ENCODE measurements around the gene ALKBH7.
"Not testable (repeated sequence)": the region's sequence is repeated elsewhere in the genome, so short reads cannot be mapped to it uniquely, and the experiment has no call there.

Gene ALKBH7, protein sequence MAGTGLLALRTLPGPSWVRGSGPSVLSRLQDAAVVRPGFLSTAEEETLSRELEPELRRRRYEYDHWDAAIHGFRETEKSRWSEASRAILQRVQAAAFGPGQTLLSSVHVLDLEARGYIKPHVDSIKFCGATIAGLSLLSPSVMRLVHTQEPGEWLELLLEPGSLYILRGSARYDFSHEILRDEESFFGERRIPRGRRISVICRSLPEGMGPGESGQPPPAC

DNA sequence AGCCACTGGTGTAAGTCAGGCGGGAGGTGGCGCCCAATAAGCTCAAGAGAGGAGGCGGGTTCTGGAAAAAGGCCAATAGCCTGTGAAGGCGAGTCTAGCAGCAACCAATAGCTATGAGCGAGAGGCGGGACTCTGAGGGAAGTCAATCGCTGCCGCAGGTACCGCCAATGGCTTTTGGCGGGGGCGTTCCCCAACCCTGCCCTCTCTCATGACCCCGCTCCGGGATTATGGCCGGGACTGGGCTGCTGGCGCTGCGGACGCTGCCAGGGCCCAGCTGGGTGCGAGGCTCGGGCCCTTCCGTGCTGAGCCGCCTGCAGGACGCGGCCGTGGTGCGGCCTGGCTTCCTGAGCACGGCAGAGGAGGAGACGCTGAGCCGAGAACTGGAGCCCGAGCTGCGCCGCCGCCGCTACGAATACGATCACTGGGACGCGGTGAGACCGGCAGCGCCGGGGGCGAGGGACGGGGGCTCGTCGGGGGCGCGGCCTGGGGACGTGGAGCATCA, at the start of gene ALKBH7:
Gene ALKBH7, plus strand, starts transcription at position 201 of the 502 bp plus-strand sequence. Its CDS starts 27 bp downstream, at position 228.
- DNase-seq, result peak; percentile 95 to 97

DNA sequence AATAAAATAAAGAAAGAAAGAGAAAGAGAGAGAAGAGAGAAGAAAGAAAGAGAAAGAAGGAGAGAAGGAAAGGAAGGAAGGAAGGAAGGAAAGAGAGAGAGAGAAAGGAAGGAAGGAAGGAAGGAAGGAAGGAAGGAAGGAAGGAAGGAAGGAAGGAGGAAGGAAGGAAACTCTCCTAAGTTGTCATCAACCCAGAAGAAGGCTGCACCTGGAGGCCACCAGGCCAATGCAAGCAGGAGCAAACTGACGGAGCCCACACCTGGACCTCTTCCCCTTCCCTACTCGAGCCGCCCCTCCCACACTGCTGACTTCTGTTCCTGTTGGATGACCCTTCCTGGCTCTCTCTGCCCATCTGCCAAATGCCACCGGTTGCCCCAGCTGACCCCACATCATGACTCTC, 47.8 kb upstream of the ALKBH7 start:
- no peak for DNase-seq

DNA sequence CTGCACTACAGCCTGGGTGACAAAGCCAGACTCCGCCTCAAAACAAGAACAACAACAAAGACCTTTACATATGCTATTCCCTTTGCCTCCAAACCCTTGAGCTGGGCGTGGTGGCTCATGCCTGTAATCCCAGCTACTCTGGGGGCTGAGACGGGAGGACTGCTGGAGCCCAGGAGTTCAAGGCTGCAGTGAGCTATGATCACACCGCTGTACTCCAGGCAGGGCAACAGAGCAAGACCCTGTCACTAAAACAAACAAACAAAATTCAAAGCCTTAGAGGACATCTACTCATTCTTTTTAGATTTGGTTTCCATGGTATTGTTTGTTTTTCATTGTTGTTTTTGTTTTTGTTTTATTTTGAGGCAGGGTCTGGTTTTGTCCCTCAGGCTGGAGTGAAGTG, 47.0 kb upstream of the ALKBH7 start:
- DNase-seq, result no peak

DNA sequence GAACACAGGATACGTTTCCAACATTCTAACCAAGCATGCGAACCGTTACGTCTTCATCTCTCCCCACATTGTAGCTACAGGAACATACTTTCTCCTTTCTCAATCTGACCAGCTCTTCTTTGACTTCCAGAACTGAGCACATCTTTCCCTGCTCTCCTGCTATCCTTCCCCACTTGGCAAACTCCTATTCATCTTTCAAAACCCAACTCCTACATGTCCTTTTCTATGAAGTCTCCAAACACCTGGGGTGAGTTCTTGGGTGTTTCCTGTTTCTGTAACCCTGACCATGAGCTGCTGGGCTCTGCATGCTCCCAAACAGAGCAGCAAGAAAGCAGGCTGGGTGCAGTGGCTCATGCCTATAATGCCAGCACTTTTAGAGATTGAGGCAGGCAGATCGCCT, 45.8 kb upstream of the ALKBH7 start:
- DNase-seq, result no peak

DNA sequence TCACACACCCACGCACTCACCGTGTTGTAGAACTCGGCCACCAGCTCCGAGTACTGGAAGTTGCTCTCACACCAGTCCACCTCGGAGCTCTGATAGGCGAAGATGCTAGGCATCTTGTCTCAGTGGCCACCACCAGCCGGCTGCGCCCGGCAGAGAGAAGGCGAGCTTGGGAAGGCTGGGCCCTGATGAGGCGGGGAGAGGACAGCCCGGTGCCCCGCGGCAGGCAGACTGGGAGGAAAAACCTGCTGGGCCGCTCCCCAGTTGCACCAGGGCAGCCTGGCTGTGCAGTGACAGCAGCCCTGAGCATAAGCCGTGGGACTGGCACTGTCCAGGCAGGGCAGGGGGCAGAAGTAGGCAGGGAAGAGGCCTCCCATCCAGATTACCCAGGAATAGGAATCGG, 39.2 kb upstream of the ALKBH7 start, which contains the start of gene ACER1:
Gene ACER1, minus strand, starts transcription at position 174 of the 400 bp plus-strand sequence. Its CDS starts 61 bp downstream, at position 113.
- no peak for DNase-seq

DNA sequence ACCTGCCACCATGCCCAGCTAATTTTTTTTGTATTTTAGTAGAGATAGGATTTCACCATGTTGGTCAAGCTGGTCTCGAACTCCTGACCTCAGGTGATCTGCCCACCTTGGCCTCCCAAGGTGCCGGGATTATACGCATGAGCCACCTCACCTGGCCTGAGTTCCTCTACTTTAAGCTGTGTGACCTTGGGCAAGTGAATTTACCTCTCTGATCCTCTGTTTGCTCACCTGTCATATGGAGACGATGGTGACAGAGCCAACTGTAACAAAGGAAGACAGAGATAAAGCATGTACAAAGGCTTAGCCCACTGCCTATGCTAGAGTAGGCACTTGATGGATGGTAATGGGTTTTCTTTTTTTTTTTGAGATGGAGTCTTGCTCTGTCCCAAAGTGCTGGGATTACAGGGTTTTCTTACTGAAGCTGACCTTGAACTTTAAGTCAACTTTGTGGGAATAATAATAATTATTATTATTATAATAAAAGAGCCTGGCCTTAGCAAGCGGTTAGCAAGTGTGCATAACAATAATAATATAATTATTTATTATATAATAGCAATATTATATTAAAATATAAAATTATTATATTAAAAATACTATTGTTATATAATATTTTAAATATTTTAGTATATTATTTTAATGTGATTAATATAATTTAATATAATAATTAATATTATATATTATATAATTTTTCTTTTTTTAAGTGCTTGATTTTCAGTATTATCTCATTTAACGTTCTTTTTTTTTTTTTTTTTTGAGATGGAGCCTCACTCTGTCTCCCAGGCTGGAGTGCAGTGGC, 37.9 kb upstream of the ALKBH7 start:
- DNase-seq, result no peak

DNA sequence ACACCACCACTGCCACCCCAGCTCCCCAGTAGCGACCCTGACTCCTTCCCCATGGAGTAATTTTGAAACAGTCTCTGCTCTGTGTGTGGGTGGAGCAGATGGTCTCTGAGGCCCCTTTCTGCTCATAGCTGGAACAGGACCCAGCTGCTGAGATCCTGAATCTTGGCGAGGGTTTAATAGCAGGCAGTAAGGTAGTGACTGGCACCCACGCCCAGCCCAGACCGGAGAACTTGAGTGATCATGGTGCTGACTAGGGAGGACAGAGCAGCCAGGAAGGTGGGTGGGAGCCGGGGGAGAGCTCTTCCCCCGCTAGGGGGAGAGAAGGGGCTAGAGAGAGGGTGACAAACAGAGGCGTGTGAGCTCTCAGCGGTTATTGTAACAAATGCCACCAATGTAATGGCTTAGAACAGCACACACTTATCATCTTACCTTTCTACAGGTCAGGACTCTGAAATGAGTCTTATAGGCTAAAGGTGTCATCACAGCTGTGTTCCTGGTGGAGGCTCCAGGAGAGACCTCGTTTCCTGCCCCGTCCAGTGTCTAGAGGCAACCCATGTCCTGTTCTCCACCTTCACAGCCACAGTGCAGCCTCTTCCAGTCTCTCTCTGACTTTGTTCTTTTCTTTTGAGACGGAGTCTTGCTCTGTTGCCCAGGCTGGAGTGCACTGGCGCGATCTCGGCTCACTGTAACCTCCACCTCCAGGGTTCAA, 31.9 kb upstream of the ALKBH7 start:
- DNase-seq, result no peak

DNA sequence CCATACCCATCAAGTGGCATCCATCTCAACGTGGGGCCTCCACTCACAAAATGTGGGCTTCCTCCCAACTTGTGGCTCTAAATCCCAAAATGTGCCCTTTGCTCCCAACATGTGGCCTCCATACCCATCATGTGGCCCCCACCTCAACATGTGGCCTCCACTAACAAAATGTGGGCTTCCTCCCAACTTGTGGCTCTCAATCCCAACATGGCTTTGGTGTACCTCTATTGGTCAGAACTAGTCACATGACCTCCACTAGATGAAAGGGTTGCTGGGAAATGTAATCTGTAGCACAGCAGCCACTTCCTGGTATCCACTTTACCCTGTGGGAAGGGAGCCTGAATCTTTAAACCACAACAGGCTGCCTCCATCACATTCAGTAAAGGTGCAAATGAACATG, 29.1 kb upstream of the ALKBH7 start:
- DNase-seq, result no peak

DNA sequence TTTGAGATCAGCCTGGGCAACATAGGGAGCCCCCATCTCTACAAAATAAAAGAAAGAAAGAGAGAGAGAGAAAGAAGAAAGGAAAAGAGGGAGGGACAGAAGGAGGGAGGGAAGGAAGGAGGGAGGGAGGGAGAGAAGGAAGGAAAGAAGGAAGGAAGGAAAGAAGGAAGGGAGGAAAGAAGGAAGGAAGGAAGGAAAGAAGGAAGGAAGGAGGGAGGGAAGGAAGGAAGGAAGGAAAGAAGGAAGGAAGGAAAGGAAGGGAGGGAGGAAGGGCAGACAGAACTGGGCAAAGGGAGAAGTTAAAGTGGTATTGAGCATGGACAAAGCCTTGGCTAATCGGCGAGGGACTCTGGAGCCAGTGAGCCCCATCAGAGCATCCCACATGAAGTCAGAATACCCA, 23.3 kb upstream of the ALKBH7 start:
- DNase-seq, result not testable (repeated sequence)

DNA sequence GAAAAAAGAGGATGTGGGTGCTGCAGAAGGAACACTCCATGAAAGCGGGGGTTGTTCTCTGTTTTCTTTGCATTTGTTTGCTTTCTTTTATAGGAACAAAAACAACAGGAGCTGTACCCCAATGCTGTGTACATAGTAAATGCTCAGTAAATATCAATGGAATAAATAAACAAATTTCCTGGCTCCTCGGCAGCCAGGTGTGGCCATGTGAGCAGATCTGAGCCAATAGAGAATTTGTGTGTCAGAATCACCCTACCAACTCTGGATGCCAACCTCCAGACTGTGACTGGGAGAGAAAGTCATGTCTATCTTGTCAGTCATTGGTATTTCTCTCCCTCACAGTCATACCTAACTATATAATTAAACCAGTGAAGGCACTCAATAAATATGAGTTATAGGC, 21.9 kb upstream of the ALKBH7 start:
- no peak for DNase-seq

DNA sequence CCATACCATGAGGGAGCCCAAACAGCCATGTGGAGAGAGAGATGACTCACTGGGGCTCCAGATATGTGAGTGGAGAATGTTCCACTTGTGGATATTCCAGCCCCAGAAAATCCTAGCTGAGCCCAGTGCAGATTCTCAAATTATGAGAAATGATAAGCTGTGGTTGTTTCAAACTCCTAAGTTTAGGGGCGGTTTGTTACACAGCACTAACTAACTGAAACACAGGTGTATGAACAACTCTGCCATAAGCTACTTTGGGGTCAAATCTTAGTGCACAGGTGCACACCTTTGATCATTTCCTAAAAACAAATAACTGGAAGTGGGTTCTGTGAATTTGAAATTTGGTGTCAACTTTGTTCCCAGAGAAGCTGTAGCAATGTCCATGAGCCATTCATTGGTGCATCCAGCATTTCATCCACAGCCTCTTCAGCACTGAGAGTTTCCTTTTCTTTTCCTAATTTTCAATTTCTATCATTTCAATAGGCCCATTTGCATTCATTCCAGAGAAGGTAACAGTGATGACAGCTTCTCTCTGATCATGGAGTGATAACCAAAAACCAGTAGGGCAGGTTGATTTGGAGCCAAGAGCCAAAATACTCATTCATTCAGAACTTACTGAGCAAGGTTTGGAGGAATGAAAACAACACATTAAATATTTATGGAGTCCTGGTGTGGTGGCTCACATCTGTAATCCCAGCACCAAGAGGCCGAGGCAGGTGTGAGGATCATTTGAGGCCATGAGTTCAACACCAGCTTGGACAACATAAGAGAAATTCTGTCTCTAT, 20.0 kb upstream of the ALKBH7 start:
- no peak for DNase-seq

DNA sequence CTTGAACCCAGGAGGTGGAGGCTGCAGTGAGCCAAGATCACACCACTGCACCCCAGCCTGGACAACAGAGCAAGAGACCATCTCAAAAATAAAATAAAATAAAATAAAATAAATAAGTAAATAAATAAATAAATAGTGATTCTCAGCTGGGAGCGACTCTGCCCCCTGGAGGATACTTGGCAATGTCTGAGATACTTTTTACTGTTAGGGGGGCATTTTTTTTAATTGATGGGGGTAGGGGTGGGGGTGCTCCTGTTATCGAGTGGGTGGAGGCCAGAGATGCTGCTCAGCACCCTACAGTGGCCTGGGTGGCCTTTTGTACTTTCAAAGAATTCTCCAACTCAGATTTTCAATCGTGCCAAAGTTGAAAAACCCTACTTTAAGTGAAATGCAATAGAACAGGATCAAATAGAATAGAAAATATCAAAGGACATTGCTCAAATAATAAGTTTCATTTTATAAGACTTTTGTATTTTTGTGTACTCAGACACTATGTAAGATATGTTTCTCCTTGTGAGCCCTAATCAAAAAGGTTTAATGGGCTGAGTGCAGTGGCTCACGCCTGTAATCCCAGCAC, 18.4 kb upstream of the ALKBH7 start:
- DNase-seq, result no peak

DNA sequence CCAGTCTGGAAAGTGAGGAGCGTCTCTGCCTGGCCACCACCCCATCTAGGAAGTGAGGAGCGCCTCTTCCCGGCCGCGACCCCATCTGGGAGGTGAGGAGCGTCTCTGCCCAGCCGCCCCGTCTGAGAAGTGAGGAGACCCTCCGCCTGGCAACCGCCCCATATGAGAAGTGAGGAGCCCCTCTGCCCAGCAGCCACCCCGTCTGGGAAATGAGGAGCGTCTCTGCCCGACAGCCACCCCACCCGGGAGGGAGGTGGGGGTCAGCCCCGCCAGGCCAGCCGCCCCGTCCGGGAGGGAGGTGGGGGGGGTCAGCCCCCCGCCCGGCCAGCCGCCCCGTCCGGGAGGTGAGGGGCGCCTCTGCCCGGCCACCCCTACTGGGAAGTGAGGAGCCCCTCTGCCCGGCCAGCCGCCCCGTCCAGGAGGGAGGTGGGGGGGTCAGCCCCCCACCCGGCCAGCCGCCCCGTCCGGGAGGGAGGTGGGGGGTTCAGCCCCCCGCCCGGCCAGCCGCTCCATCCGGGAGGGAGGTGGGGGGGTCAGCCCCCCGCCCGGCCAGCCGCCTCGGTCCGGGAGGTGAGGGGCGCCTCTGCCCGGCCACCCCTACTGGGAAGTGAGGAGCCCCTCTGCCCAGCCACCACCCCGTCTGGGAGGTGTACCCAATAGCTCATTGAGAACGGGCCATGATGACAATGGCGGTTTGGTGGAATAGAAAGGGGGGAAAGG, 17.1 kb upstream of the ALKBH7 start:
- not testable (repeated sequence) for DNase-seq

DNA sequence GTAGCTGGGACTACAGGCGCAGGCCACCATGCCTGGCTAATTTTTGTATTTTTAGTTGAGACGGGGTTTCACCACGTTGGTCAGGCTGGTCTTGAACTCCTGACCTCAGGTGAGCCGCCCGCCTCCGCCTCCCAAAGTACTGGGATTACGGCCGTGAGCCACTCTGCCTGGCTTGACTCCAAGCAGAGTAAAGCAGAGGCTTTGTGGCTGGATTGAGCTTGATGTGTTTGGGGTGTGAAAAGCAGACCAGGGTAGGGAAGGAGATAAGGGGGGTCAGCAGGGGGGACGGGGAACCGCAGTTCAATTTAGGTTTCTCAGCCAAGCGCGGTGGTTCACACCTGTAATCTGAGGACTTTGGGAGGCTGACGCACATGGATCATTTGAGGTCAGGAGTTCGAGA, 15.4 kb upstream of the ALKBH7 start:
- DNase-seq, result no peak

DNA sequence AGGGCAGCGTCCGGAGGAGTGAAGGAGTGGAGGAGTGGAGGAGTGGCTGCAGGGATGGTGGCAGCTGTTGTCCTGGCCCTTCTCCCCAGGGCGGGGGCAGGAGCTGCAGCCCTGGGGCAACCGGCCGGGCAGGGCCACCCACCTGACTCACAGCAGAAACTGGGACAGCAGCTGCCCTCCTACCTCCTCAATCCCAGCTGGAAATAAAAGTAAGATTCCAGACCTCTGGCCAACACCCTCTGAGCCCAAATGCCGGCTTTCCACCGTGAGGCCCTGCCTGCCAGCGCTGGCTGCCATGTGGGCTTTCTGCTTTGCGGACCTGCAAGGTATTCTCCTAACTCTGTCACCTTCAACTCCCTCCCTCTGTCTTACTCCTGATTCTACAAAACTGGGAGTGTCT, 14.6 kb upstream of the ALKBH7 start:
- no peak for DNase-seq

DNA sequence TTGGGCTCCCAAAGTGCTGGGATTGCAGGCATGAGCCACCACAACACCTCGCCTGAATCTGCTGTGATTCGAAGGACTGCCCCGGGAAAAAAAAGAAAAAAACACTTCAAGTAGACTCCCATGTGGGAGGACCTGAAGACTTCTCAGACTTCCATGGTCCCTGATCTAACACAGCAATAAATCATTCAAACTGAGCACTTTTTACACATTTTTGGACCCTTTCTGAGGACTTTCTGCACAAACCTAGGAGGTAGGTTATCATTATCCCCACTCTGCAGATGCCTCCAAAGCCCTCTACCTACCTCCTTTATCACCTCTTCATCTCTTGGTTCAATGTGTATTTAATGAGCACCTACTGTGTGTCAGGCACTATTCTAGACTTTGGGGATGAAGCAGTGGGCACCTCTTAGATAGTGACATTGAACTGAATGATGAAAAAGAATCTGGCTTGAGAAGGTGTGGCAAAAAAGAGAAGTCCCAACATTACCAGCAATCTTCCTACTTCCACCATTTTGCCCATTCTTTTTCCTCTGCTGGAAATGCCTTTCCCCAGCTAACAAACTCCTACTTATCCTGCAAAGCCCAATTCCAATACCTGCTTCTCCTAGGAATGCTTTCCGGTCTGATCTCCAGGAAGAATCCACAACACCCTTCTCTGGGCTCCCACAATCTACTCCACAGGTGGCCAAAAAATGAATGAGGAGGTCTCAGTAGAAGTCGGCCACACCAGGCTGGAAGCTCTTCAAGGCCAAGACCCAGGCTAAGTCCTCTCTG, 12.8 kb upstream of the ALKBH7 start:
- no peak for DNase-seq

DNA sequence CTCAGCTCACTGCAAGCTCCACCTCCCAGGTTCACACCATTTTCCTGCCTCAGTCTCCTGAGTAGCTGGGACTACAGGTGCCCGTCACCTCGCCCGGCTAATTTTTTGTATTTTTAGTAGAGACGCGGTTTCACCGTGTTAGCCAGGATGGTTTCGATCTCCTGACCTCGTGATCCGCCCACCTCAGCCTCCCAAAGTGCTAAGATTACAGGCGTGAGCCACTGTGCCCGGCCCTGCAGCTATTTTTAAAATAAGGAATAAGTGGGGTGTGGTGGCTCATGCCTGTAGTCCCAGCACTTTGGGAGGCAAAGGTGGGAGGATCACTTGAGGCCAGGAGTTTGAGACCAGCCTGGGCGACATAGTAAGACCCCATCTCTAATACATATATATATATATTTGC, 12.1 kb upstream of the ALKBH7 start:
- DNase-seq, result not testable (repeated sequence)

DNA sequence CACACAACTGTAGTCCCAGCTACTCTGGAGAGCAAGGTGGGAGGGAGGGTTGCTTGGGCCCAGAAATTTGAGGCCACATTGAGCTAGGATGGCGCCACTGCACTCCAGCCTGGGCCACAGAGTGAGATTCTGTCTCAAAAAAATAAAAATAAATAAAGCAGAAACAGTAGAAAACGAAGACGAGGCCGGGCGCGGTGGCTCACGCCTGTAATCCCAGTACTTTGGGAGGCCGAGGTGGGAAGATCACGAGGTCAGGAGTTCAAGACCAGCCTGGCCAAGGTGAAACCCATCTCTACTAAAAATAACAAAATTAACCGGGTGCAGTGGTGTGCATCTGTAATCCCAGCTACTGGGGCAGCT, 11.8 kb upstream of the ALKBH7 start:
- not testable (repeated sequence) for DNase-seq

DNA sequence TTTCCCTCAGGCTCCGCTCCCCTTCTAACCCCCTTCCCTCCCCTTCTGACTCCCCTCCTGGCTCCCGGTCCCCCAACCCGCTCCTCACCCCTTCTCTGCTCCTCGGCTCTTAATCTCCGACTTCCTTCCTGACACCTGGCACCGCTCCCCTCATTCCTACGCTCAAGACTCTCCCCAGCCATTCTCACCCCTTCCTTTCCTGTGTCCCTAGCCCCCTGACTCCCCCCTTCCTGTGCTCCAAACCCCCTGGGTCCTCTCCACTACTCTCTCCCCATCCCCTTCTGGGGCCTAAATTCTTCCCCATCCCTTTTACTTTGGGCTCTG, 10.6 kb upstream of the ALKBH7 start:
- DNase-seq, result no peak

DNA sequence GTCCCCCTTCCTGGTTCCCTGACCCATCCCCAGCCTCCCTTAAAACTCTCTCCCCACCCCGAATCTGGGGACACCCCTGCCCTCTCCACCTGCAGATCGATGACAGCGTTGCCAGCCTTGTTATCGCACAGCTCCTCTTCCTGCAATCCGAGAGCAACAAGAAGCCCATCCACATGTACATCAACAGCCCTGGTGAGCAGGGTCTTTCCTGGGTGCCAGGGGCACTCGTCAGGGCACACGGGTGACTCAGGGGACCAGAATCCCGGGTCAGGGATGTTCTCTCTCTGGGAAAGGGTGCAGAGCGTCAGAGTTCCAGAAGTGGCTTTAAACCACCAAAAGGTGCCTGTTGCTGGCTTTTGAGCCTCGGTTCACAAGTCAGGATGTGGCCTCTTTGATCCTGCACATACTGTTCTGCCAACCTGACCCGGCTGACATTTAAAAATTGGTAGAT, 10.2 kb upstream of the ALKBH7 start:
- peak; percentile 34 to 42 for DNase-seq

DNA sequence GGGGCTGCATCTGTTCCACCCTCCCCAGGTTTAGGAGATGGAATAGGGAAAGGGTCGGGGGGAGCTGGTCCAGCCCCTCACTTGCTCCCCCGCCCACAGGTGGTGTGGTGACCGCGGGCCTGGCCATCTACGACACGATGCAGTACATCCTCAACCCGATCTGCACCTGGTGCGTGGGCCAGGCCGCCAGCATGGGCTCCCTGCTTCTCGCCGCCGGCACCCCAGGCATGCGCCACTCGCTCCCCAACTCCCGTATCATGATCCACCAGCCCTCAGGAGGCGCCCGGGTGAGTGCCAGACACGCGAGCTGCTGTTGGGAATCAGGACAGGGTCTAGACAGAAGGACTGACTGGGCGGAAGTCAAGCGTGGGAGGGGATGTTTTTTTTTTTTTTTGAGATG, 8.2 kb upstream of the ALKBH7 start:
- DNase-seq, result no peak

All from activated CD4-positive, alpha-beta T cell treated with anti-CD3 and anti-CD28 coated beads for 4 hours (primary cell).